PC-9 (cell line): ENCODE data around the gene LRFN4. TPM values are rescaled to one million over a fixed set of nuclear protein-coding genes. Genes with fewer than 3 reads are reported as not detected.
A peak's percentile ranks its signal among the peaks of the same experiment; 100 is the strongest.

ENCODE experiments used
- BruUV-seq: library from RNA; stranded (reverse); fragments of 400-500 nt; replicated peaks from 2 replicates; lab custom pipeline; 2021; lab: Mats Ljungman, UMichigan
- CTCF ChIA-PET: fragments of 300-600 bp; sonication (Branson Sonifier 250); formaldehyde crosslinking; loops from one replicate; lab custom pipeline; 2022; ENCODE audit warnings: antibody characterized with exemption; lab: Charles Lee
- POLR2A ChIA-PET: fragments of 300-600 bp; sonication (Branson Sonifier 250); formaldehyde crosslinking; loops from one replicate; lab custom pipeline; 2022; ENCODE audit warnings: antibody characterized with exemption; ENCODE audit not compliant: unreplicated experiment; lab: Charles Lee
- DNase-seq, 2 experiments: peaks; one replicate each; pipeline versions ENCODE4 v3.0.0 to v3.0.0-alpha.2; 2015 to 2022; ENCODE audit warnings: mixed read lengths in 1 of 2
- H2AFZ ChIP-seq: fragments of 200-600 bp; sonication (generic); 2 replicates; pipeline ENCODE4 v1.8.1; 2017; ENCODE audit warnings: antibody characterized with exemption
- H3F3A ChIP-seq: fragments of 200-600 bp; sonication (generic); 2 replicates; pipeline ENCODE4 v1.8.1; 2017; ENCODE audit warnings: antibody characterized with exemption, mild to moderate bottlenecking, low read depth; ENCODE audit not compliant: insufficient read depth
- H3K27ac ChIP-seq: fragments of 200-600 bp; sonication (generic); 2 replicates; pipeline ENCODE4 v1.6.1; 2016; ENCODE audit warnings: mixed run types
- H3K27me3 ChIP-seq: fragments of 200-600 bp; sonication (generic); 2 replicates; pipeline ENCODE4 v1.6.1; 2016; ENCODE audit warnings: low read depth, mixed run types; ENCODE audit not compliant: insufficient read depth
- H3K36me3 ChIP-seq: fragments of 200-600 bp; sonication (generic); 2 replicates; pipeline ENCODE4 v1.6.1; 2016; ENCODE audit warnings: low read depth, mixed run types
- H3K4me1 ChIP-seq: fragments of 200-600 bp; sonication (generic); replicated peaks from 2 replicates; pipeline ENCODE4 v1.6.1; 2016; ENCODE audit warnings: mixed run types; ENCODE audit not compliant: insufficient read depth
- H3K4me2 ChIP-seq: fragments of 200-600 bp; sonication (generic); 2 replicates; pipeline ENCODE4 v1.6.1; 2017; ENCODE audit warnings: mixed run types
- H3K4me3 ChIP-seq: fragments of 200-600 bp; sonication (generic); 2 replicates; pipeline ENCODE4 v1.6.1; 2016; ENCODE audit warnings: mixed run types
- H3K79me2 ChIP-seq: fragments of 200-600 bp; sonication (generic); 2 replicates; pipeline ENCODE4 v1.6.1; 2017; ENCODE audit warnings: low read depth, mixed run types
- H3K9me2 ChIP-seq: fragments of 200-600 bp; sonication (generic); 2 replicates; pipeline ENCODE4 v1.8.1; 2017; ENCODE audit warnings: mild to moderate bottlenecking; ENCODE audit not compliant: insufficient read depth
- H3K9me3 ChIP-seq: fragments of 200-600 bp; sonication (generic); 2 replicates; pipeline ENCODE4 v1.8.1; 2016; ENCODE audit warnings: low read depth; ENCODE audit not compliant: insufficient read depth
- H4K20me1 ChIP-seq: fragments of 200-600 bp; sonication (generic); 2 replicates; pipeline ENCODE4 v1.8.1; 2017; ENCODE audit not compliant: insufficient read depth
- EZH2 ChIP-seq: fragments of 200-600 bp; sonication (generic); IDR thresholded peaks from 2 replicates; pipeline ENCODE4 v1.8.0; 2017; ENCODE audit warnings: antibody characterized with exemption, low read depth
- intact Hi-C: fragments of 100-400 bp; cut with micrococcal nuclease; formaldehyde crosslinking; loops from one replicate; pipeline ENCODE4 v1.10.0; 2022; ENCODE audit not compliant: unreplicated experiment
- total RNA-seq: library from RNA; stranded (reverse); gene quantifications from 2 replicates; pipeline ENCODE4 v1.2.3, GENCODE V29; 2021
- TF ChIP-seq, protein P1 (sequence below): fragments of 200-600 bp; sonication (generic); conservative IDR thresholded peaks from 2 replicates; pipeline ENCODE4 v1.6.1; 2017; ENCODE audit warnings: mixed run types, antibody characterized with exemption, mild to moderate bottlenecking, moderate library complexity

LRFN4 gene
- total RNA-seq, 1 experiment from 2014 or later, result 13.8 TPM

DNA sequence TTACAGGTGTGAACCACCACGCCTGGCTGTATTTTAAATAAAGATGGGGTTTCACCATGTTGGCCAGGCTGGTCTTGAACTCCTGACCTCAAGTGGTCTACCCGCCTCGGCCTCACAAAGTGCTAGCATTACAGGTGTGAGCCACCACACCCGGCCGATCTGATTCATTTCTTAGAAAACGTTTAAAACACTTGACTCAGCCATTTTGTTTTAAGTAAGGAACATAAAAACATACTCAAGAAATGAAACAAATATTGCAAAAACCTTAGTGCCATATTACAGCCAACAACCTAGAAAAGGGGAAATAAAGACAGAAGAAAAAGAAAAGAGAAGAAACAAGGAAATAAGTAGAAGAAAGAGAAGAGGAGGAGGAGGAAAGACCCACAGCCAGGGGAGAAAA is 17.4 kb downstream of the LRFN4 start:
- CTCF ChIA-PET, result no interaction called here
- H3K4me2 ChIP-seq, result no peak overlapping the region

DNA sequence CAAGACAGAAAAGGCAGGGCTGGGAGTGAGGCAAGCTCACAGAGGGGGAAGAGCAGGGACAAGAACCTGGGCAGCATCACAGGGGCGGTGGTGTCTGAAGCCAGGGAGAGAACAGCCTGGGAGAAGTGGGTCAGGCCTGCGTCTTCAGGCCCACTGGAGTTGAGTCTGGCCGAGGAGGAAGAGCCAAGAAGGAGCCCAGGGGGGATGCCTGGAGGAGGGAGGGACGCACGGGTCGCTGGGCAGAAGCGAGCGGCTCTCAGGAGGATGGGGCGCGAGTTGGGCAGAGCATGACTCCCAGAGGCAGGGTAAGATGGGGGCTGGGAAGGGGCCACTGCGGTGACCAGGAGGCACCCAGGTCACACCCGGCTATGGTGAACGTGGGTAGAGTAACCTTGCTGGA is 18.5 kb downstream of the LRFN4 start:
- Histone ChIP-seq H3K4me1 (peaks cover 17% of the 10 kb centered on the region), H3K9me2 (no peaks in the 10 kb centered on the region), H3F3A (peaks cover 5% of the 10 kb centered on the region; the same call in 1 of the 2 replicates), H3K4me2 (no peak overlapping the region), H3K27me3 (no peaks in the 10 kb centered on the region), H3K4me3 (no peak overlapping the region), H3K79me2 (no peaks in the 10 kb centered on the region), H3K9me3 (no peaks in the 10 kb centered on the region), H2AFZ (no peak overlapping the region), H4K20me1 (no peaks in the 10 kb centered on the region), H3K36me3 (no peaks in the 10 kb centered on the region), H3K27ac (no peak overlapping the region)
- TF ChIP-seq EZH2, result no peak
- TF ChIP-seq, protein P1, sequence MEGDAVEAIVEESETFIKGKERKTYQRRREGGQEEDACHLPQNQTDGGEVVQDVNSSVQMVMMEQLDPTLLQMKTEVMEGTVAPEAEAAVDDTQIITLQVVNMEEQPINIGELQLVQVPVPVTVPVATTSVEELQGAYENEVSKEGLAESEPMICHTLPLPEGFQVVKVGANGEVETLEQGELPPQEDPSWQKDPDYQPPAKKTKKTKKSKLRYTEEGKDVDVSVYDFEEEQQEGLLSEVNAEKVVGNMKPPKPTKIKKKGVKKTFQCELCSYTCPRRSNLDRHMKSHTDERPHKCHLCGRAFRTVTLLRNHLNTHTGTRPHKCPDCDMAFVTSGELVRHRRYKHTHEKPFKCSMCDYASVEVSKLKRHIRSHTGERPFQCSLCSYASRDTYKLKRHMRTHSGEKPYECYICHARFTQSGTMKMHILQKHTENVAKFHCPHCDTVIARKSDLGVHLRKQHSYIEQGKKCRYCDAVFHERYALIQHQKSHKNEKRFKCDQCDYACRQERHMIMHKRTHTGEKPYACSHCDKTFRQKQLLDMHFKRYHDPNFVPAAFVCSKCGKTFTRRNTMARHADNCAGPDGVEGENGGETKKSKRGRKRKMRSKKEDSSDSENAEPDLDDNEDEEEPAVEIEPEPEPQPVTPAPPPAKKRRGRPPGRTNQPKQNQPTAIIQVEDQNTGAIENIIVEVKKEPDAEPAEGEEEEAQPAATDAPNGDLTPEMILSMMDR, result no peak
- CTCF ChIA-PET, result no interaction called here
- DNase-seq, result no peak
- POLR2A ChIA-PET, result no interaction called here
- intact Hi-C loops, result no loop called here
- BruUV-seq, result no TSS peak

More for the DNA sequence above, 17.4 kb downstream of the LRFN4 start:
- no peak for TF ChIP-seq EZH2
- TF ChIP-seq, protein P1, result no peak
- no peaks in the 10 kb centered on the region for H3K36me3 ChIP-seq
- H3K27me3 ChIP-seq, result no peaks in the 10 kb centered on the region
- H3K4me3 ChIP-seq, result no peak overlapping the region
- no peaks in the 10 kb centered on the region for H3K79me2 ChIP-seq
- H3K27ac ChIP-seq, result no peak overlapping the region
- no peaks in the 10 kb centered on the region for H3K9me3 ChIP-seq
- POLR2A ChIA-PET, result no interaction called here
- peaks cover 6% of the 10 kb centered on the region; the same call in 1 of the 2 replicates for H3F3A ChIP-seq
- H4K20me1 ChIP-seq, result no peaks in the 10 kb centered on the region
- H3K9me2 ChIP-seq, result no peaks in the 10 kb centered on the region
- DNase-seq, result no peak
- intact Hi-C loops, result no loop called here
- peaks cover 10% of the 10 kb centered on the region; the same call in 1 of the 2 replicates for H3K4me1 ChIP-seq
- BruUV-seq, result no TSS peak
- H2AFZ ChIP-seq, result no peak overlapping the region

DNA sequence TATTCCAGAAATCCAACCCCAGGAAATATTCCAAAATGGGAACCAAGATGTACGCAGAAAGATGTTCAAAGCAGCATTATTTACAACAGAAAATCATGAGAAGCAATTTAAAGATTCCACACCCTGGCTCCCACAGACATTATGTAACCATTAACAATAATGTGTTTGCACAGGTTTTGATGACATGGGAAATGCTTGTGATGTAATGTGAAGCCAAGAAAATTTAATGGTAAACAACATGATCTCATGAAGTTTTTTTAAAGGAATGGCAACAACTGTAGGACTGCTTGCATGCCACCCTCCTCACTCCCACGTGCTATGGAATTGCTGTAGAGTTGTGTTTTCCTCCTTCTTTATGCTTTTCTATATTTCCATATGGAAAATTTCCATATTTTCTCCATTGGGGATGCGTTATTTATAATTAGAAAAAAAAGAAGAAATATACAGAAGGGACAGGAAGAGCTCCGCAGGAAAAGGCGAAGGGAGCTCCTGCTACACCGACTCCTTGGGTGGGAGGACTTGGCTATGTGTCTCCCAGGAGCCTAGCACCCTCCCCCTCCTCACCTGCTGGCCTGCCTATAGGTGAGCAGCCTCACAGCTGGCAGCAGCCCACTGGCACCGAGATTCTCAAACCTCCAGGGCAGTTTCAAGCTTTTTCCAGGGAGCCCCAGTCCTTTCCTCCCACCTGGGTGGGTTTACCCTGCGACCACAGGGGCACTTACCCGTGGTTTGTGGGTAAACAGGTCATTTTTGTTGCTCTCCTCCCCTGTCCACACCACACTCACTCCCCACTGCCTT is 20.9 kb downstream of the LRFN4 start:
- no peak overlapping the region for H3K27ac ChIP-seq
- no peaks in the 10 kb centered on the region for H3K36me3 ChIP-seq
- H3K27me3 ChIP-seq, result no peaks in the 10 kb centered on the region
- no peak overlapping the region for H2AFZ ChIP-seq
- peaks cover 41% of the 10 kb centered on the region for H3K4me1 ChIP-seq
- ChIA-PET CTCF (interaction anchor here (0.6 kb wide), 1 partner anchor 56 kb away, joined by 3 read pairs; no protein-coding TSS in a partner anchor), POLR2A (interaction anchor here (0.5 to 0.6 kb wide), 2 partner anchors 440 to 1151 kb away, joined by 3 to 5 read pairs; no protein-coding TSS in a partner anchor)
- H3K79me2 ChIP-seq, result no peaks in the 10 kb centered on the region
- no peaks in the 10 kb centered on the region for H4K20me1 ChIP-seq
- H3K9me3 ChIP-seq, result no peaks in the 10 kb centered on the region
- H3K9me2 ChIP-seq, result no peaks in the 10 kb centered on the region
- no peak overlapping the region for H3K4me3 ChIP-seq
- no TSS peak for BruUV-seq
- no peak overlapping the region for H3K4me2 ChIP-seq
- no peak for TF ChIP-seq EZH2
- TF ChIP-seq, protein P1, result no peak
- H3F3A ChIP-seq, result peaks cover 27% of the 10 kb centered on the region; the same call in 1 of the 2 replicates
- intact Hi-C loops, result no loop called here
- peak in 1 of 2 experiments; percentile 42 for DNase-seq
